Neural cell (in vitro differentiated cells): ENCODE results near the gene KYNU.

Experiments
- CTCF ChIP-seq: fragments of 450-650 bp; IDR thresholded peaks from 2 replicates; pipeline ENCODE4 v1.5.1; 2014; ENCODE audit warnings: antibody characterized with exemption, mild to moderate bottlenecking, moderate library complexity; ENCODE audit not compliant: poor library complexity, severe bottlenecking
- EP300 ChIP-seq: fragments of 450-650 bp; conservative IDR thresholded peaks from 2 replicates; pipeline ENCODE4 v1.6.1; 2014; ENCODE audit warnings: antibody characterized with exemption, mild to moderate bottlenecking, moderate library complexity; ENCODE audit not compliant: poor library complexity, severe bottlenecking
- EZH2 ChIP-seq: fragments of 200-600, 300-800 bp; shearing (Covaris generic), sonication (generic); IDR thresholded peaks from 2 replicates; pipeline ENCODE4 v1.6.1; 2014; ENCODE audit warnings: antibody characterized with exemption, low read length, borderline replicate concordance, mild to moderate bottlenecking; ENCODE audit not compliant: insufficient read depth, poor library complexity, severe bottlenecking
- MXI1 ChIP-seq: fragments of 450-650 bp; conservative IDR thresholded peaks from 2 replicates; pipeline ENCODE4 v1.6.1; 2014; ENCODE audit warnings: antibody characterized with exemption, mild to moderate bottlenecking; ENCODE audit not compliant: poor library complexity, severe bottlenecking
- POLR2AphosphoS5 ChIP-seq: IDR thresholded peaks from 2 replicates; pipeline ENCODE4 v1.6.1; 2012
- REST ChIP-seq: IDR thresholded peaks from 2 replicates; pipeline ENCODE4 v1.6.1; 2012; ENCODE audit warnings: borderline replicate concordance
- SMC3 ChIP-seq: fragments of 450-650 bp; conservative IDR thresholded peaks from 2 replicates; pipeline ENCODE4 v1.6.1; 2014; ENCODE audit warnings: antibody characterized with exemption, mild to moderate bottlenecking, moderate library complexity; ENCODE audit not compliant: poor library complexity
- TAF1 ChIP-seq: IDR thresholded peaks from 2 replicates; pipeline ENCODE4 v1.6.1; 2012; ENCODE audit warnings: low read depth

- TF ChIP-seq CTCF: no peak
- TF ChIP-seq REST: no peak
- no peak for TF ChIP-seq TAF1
- TF ChIP-seq EP300: no peak
- no peak for TF ChIP-seq EZH2
- no peak for TF ChIP-seq POLR2AphosphoS5
- no peak for TF ChIP-seq SMC3
- TF ChIP-seq MXI1: no peak
Measured at GRCh38 chr2:142870526-142870925, 6.9 kb upstream of the KYNU start.
